AG09319 (cell line): Measurements from ENCODE around the gene C1orf35.

Experiments
- DNase-seq: peaks from one replicate; pipeline ENCODE4 v3.0.0-alpha.2; 2010; ENCODE audit warnings: low read depth; ENCODE audit errors: extremely low read depth
- CTCF ChIP-seq: IDR thresholded peaks from 2 replicates; pipeline ENCODE4 v1.5.1; 2011; ENCODE audit warnings: low read depth, mild to moderate bottlenecking, inconsistent platforms, low read length, moderate library complexity

C1orf35 gene

GRCh38 chr1:228131766-228132165 lies 28.6 kb upstream of the C1orf35 start:
- no peak for DNase-seq
- TF ChIP-seq CTCF, result no peak

GRCh38 chr1:228125185-228125584 lies 22.1 kb upstream of the C1orf35 start:
- DNase-seq, result no peak
- no peak for TF ChIP-seq CTCF

- no peak for DNase-seq
- no peak for TF ChIP-seq CTCF
Observed at GRCh38 chr1:228123505-228123904, 20.4 kb upstream of the C1orf35 start.

- DNase-seq, result no peak
- no peak for TF ChIP-seq CTCF
Observed at GRCh38 chr1:228122921-228123441, 19.9 kb upstream of the C1orf35 start.

- no peak for DNase-seq
- TF ChIP-seq CTCF, result no peak
Observed at GRCh38 chr1:228120857-228121489, 17.8 kb upstream of the C1orf35 start.

- DNase-seq, result no peak
- TF ChIP-seq CTCF, result no peak
Observed at GRCh38 chr1:228120351-228120750, 17.2 kb upstream of the C1orf35 start.

GRCh38 chr1:228118040-228118439 lies 14.9 kb upstream of the C1orf35 start:
- no peak for TF ChIP-seq CTCF

More at GRCh38 chr1:228118040-228118439, 14.9 kb upstream of the C1orf35 start:
- no peak for DNase-seq
